HG03103 (cell line): ENCODE results near the gene EPHX1.
"Not testable (repeated sequence)": the region's sequence is repeated elsewhere in the genome, so short reads cannot be mapped to it uniquely, and the experiment has no call there.

Source experiments
- ATAC-seq: cut with Tn5 transposase; IDR thresholded peaks from one replicate; pipeline ENCODE4 v1.9.1; 2021; ENCODE audit warnings: low read depth; ENCODE audit not compliant: unreplicated experiment

EPHX1 gene

DNA sequence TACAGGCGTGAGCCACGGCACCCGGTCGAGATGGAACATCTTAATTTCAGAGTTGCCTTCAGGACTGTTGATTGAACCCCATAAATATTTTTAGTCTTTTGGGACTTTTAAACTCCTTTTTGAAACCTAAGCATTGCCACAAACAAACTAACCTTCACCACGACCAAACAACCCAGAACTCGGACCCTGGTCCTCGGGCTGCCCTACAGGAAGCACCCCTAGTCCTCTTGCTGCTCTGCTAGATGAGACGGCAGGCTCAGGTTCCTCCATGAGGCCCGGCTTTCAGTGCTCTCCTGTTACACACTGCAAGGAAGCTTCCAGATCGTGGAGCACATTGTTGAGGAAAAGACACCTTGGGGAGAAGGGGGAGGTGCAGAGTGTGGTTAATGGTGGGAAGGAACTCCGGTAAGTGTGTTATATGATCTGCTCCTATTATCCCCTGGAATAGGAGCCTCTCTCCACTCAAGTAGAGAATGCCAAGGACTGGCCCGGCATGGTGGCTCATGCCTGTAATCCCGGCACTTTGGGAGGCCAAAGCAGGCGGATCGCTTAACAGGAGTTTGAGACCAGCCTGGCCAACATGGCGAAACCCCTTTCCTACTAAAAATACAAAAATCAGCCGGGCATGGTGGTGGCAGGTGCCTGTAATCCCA lies 5.7 kb downstream of the EPHX1 start:
- no peak for ATAC-seq

- ATAC-seq: no peak
Observed at GRCh38 chr1:225816643-225817538, 7.0 kb downstream of the EPHX1 start.

DNA sequence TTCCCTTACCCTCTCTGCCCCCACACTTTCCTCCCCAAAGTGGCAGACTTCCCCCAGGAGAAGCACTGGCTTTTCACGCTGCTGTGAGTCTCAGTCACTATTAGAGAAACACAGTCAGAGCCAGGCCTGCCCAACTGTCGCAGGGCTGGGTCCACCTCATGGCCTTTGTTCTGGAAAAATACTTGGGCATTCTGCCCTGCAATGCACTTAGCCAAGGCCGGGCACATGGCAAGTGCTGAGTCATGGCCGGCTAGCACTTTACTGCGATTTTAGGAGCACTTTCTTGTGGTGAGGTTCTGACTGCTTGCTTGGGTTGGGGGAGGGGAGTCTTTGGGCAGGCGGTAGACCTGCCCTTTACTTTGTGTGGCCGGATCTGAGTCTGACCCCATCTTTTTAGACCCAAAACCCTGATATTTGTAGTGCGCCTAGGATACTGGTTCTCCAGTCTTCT lies 7.7 kb downstream of the EPHX1 start:
- ATAC-seq: no peak

DNA sequence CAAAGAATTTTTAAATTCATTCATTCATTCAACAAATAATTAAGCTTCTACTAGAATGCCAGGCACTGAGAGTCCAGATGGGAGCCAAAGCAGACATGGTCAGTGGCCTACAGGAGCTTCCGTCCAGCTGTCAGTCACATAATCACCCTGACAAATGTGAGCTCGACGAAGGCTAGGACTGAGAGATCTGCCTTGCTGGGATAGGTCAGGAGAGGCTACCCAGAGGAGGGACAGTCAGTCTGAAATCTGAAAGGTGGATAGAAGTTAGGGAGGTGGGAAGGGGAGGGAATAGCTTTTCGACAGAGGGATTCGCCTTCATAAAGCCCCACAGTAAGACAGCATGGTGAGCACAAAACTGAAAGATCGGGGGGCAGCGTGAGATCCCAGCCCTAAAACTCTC lies 8.3 kb downstream of the EPHX1 start:
- no peak for ATAC-seq

GRCh38 chr1:225819346-225820192 lies 9.6 kb downstream of the EPHX1 start:
- ATAC-seq: no peak

- ATAC-seq: no peak
Observed at GRCh38 chr1:225820522-225821120, 10.7 kb downstream of the EPHX1 start.

- no peak for ATAC-seq
Observed at GRCh38 chr1:225822655-225823403, 12.9 kb downstream of the EPHX1 start.

DNA sequence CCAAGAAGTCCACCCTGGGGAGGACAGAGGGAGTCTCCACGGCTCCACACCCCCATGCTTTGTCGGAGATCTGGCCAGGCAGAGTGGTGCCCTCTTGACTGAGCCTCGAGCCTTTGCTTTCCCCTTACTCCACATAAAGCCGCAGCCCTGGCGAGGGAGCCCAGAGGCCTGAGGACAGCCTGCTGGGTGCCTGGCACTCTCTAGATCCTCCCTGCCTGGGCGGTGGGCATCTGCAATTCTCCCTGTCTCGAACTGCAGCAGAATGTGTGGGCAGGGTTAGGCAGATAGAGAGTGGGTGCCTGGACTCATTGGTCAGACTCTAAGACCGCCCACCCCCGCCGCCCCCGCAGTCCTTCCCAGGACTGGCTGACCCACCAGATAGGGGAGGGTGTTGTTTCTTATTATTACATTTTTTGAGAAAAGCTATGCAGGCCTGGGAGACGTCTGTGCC lies 13.9 kb downstream of the EPHX1 start:
- no peak for ATAC-seq

DNA sequence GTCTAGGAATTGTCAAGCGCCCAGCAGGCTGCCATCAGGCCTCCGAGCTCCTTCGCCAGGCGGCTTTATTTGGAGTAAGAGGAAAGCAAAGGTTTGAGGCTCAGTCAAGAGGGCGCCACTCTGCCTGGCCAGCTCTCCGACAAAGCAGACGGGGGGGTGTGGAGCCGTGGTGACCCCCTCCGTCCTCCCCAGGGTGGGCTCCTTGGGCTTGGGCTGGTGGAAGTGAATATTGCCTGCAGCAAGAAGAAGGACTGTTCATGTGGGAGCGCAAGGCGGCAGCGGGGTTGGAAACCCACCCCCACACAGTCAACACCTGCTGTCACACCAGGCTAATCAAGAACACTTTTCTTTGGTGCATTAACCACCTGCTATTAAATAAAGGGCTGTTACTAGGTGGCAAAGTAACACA lies 14.6 kb downstream of the EPHX1 start:
- no peak for ATAC-seq

- ATAC-seq: no peak
Observed at GRCh38 chr1:225825078-225825477, 15.2 kb downstream of the EPHX1 start.

DNA sequence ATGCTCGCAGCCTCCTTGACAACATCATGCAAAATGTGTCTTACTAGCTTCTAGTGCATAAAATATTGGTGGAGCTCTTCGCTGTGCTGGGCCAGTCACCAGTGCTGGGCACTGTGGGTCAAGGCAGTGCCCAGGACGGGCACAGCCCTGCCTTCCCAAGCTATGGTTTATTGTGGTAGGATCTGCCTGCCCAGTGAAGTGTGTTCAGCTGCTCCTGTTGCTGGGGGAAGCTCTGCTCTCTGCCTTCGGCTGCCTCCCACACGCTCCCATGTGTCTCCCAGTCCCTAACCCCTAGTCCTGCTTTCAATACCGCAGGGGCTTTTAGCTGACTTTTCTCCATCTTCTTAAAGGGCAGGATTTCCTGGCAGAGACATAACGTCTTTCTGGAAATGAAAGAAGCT lies 15.7 kb downstream of the EPHX1 start:
- no peak for ATAC-seq

GRCh38 chr1:225827076-225827475 lies 17.2 kb downstream of the EPHX1 start:
- ATAC-seq: no peak

- no peak for ATAC-seq
Observed at GRCh38 chr1:225828706-225829345, 18.9 kb downstream of the EPHX1 start.

DNA sequence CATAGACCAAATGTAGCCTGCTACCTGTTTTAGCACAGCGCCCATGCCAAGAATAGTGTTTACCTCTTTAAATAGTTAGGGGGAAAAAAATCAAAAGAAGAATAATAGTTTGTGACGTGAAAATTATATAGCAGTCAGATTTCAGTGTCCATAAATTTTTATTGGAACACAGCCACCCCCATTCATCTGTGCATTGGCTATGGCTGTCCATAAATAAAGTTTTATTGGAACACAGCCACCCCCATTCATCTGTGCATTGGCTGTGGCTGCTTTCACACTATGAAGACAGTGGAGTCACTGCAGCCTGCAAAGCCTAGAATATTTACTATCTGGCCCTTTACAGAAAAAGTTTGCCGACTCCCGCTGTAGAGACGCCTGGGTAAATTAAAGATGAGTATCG lies 20.9 kb downstream of the EPHX1 start:
- ATAC-seq: no peak

GRCh38 chr1:225834417-225835329 lies 24.7 kb downstream of the EPHX1 start:
- no peak for ATAC-seq

DNA sequence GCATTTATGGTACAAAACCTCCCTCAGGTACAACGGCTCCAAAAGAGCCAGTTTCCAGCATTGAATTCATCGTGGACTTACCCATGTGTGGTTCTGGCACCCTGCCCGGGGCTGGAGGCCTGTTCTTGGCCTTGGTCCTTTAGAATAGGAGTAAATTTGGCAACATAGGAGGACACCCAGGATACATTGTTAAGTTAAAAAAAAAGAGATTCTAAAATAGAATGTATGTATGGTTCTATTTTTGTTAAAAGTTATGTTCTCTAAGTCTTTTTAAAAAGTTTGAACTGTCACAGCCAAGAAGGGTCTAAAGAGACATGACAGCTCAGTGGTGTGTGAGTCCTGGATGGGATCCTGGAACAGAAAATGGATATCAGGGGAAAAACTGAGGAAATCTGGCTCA lies 25.9 kb downstream of the EPHX1 start:
- ATAC-seq: no peak

DNA sequence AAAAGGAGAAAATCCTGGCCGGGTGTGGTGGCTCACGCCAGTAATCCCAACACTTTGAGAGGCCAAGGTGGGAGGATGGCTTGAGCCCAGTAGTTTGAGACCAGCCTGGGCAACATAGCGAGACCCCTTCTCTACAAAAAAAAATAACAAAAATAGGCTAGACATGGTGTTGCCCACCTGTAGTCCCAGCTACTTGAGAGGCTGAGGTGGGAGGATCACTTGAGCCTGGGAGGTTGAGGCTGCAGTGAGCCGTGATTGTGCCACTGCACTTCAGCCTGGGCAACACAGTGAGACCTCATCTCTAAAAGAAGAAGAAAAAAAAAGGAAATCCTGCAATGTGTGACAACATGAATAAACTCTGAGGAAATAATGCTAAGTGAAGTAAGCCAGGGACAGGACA lies 26.4 kb downstream of the EPHX1 start:
- ATAC-seq: not testable (repeated sequence)

DNA sequence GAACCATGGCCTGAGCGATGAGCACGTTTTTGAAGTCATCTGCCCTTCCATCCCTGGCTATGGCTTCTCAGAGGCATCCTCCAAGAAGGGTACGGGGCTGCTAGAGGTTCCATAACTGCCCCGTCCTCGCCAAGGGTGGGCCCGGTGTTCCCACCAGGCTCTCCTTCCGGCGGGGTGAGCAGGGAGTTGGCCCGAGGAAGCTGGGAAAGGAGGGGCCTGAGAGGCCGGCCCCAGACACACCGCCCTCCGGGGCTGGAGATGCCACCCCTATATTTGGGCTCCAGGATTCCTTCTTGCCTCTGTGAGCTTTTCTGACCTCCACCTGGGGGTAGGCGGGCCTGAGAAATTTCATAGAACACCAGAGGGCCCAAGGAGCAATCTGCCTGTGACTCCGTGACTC lies 28.9 kb downstream of the EPHX1 start:
- ATAC-seq: no peak
